ENCODE results near the gene CDH23. TPM values are rescaled to one million over a fixed set of nuclear protein-coding genes. Genes with fewer than 3 reads are reported as not detected.

CDH23 gene
- total and polyA plus RNA-seq, 2 donors (not counting 1 experiment from before 2014, with no cell fraction given) = 0.37 to 0.89 TPM

DNA sequence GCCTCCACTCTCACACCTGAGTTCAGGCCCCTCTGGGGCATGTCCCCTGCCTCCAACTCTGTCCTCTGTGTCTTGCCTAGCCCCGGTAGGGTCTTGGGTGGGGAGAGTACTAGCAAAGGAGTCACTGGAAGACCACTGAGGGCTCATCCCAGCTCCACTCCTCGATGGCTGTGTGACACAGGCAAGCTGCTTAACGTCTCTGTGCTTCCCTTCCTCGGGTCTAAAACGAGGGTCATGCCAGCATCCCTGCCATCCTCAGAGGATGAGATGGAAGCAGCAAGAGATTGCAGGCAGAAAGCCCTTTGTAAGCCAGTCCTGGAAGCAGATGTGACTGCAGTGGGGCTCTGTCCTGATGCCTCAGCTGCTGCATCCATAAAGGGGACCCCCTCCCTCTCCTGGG lies 338.1 kb downstream of the CDH23 start:
- Mint-ChIP-seq H3K4me1 (peaks cover 67% of the 10 kb centered on the region), H3K27me3 (no peaks in the 10 kb centered on the region), H3K27ac (peak overlapping the region; percentile 93), H3K9me3 (ENCODE audit: insufficient read depth) (no peaks in the 10 kb centered on the region), H3K4me3 (no peak overlapping the region)
- no peak overlapping the region for H3K4me3 ChIP-seq (ENCODE audit: control extremely low read depth in 1 of 5, extremely low read depth in 1 of 5, insufficient read depth in 1 of 5, low read depth in 2 of 5, low read length in 4 of 5)
- 90% methylated on average over 5 of the region's 5 CpGs for WGBS (ENCODE audit: insufficient coverage)
- no peaks in the 10 kb centered on the region for H4K20me1 ChIP-seq (ENCODE audit: control insufficient read depth, insufficient read depth, low read length, poor library complexity, severe bottlenecking)
- intact Hi-C loops (cut with micrococcal nuclease) = loop anchor here (1.0 kb wide), 1 partner anchor 7 kb away; no protein-coding TSS in a partner anchor
- peaks cover 0 to 3% (median 0%) of the 10 kb centered on the region in 3 donors for H3K9me3 ChIP-seq (ENCODE audit: control extremely low read depth in 1 of 3, control insufficient read depth in 2 of 3, insufficient read depth in 1 of 3, low read length in 2 of 3)
- TF ChIP-seq, protein P1, sequence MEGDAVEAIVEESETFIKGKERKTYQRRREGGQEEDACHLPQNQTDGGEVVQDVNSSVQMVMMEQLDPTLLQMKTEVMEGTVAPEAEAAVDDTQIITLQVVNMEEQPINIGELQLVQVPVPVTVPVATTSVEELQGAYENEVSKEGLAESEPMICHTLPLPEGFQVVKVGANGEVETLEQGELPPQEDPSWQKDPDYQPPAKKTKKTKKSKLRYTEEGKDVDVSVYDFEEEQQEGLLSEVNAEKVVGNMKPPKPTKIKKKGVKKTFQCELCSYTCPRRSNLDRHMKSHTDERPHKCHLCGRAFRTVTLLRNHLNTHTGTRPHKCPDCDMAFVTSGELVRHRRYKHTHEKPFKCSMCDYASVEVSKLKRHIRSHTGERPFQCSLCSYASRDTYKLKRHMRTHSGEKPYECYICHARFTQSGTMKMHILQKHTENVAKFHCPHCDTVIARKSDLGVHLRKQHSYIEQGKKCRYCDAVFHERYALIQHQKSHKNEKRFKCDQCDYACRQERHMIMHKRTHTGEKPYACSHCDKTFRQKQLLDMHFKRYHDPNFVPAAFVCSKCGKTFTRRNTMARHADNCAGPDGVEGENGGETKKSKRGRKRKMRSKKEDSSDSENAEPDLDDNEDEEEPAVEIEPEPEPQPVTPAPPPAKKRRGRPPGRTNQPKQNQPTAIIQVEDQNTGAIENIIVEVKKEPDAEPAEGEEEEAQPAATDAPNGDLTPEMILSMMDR (IDR thresholded peaks at IDR 0.05) = no peak
- TF ChIP-seq EZH2 (IDR thresholded peaks at IDR 0.05; ENCODE audit: borderline replicate concordance, insufficient read depth, low read depth, low read length, poor library complexity, severe bottlenecking) = no peak
- H3K27ac ChIP-seq (ENCODE audit: low read length in 2 of 2) = peak overlapping the region; percentile 77 to 82
- peaks cover 37 to 62% of the 10 kb centered on the region in 2 donors for H3K4me1 ChIP-seq (ENCODE audit: control insufficient read depth in 2 of 2, insufficient read depth in 2 of 2, low read length in 2 of 2)
- POLR2A ChIA-PET = interaction anchor here (2.0 kb wide), 1 partner anchor 14 kb away, joined by 6 read pairs; no protein-coding TSS in a partner anchor
- H3K4me2 ChIP-seq (replicated peaks; ENCODE audit: low read depth, low read length, poor library complexity, severe bottlenecking) = peak overlapping the region; percentile 72
- ATAC-seq (ENCODE audit: low read depth) (no peak), DNase-seq (no peak)
- H2AFZ ChIP-seq (ENCODE audit: insufficient read depth, low read depth, low read length, poor library complexity, severe bottlenecking) = no peak overlapping the region
- H3K9ac ChIP-seq (ENCODE audit: low read length) = peak overlapping the region; percentile 35
- no peaks in the 10 kb centered on the region for H3K27me3 ChIP-seq (replicated peaks in 1 of 4; ENCODE audit: control extremely low read depth in 1 of 4, control insufficient read depth in 3 of 4, insufficient read depth in 4 of 4, low read length in 3 of 4)
- CTCF ChIA-PET = interaction anchor here (1.0 kb wide), 1 partner anchor 38 kb away, joined by 8 read pairs; the partner anchor contains the start of gene VSIR
- no peaks in the 10 kb centered on the region for H3K79me2 ChIP-seq (ENCODE audit: control insufficient read depth, insufficient read depth, low read length)
- no peaks in the 10 kb centered on the region for H3K36me3 ChIP-seq (replicated peaks in 1 of 2; ENCODE audit: control extremely low read depth in 1 of 2, control insufficient read depth in 1 of 2, extremely low read depth in 1 of 2, insufficient read depth in 2 of 2, low read length in 1 of 2)
